Left ventricle myocardium inferior (tissue), 1 donor: Measurements from ENCODE around the gene TSPAN4. TPM values are rescaled to one million over a fixed set of nuclear protein-coding genes. Genes with fewer than 3 reads are reported as not detected.
A peak's percentile ranks its signal among the peaks of the same experiment; 100 is the strongest.

ENCODE experiments used
- DNase-seq: peaks from one replicate; pipeline ENCODE4 v3.0.0-alpha.2; 2020
- H3K27ac ChIP-seq: fragments of 200-600 bp; replicated peaks from 2 replicates; pipeline ENCODE4 v1.8.0; 2021
- H3K27me3 ChIP-seq: fragments of 200-600 bp; 2 replicates; pipeline ENCODE4 v1.8.0; 2021; ENCODE audit warnings: low read depth
- H3K36me3 ChIP-seq: fragments of 200-600 bp; 2 replicates; pipeline ENCODE4 v1.8.0; 2021
- H3K4me1 ChIP-seq: fragments of 200-600 bp; 2 replicates; pipeline ENCODE4 v1.8.0; 2021
- H3K4me3 ChIP-seq: fragments of 200-600 bp; 2 replicates; pipeline ENCODE4 v1.8.0; 2021; ENCODE audit warnings: mild to moderate bottlenecking, moderate library complexity
- H3K9me3 ChIP-seq: fragments of 200-600 bp; replicated peaks from 2 replicates; pipeline ENCODE4 v1.8.0; 2021
- CTCF ChIP-seq: fragments of 200-600 bp; IDR thresholded peaks from 2 replicates; pipeline ENCODE4 v1.8.0; 2021; ENCODE audit warnings: antibody characterized with exemption, mild to moderate bottlenecking, borderline replicate concordance
- intact Hi-C: fragments of 100-400 bp; cut with micrococcal nuclease; formaldehyde crosslinking; loops from one replicate; pipeline ENCODE4 v1.11.0; 2022
- total RNA-seq: library from RNA; stranded (reverse); fragmentation: NEBNext Ultra II Directional; extraction: Animal tissue kit (Norgen Biotek cat#: 25700); gene quantifications from one replicate; pipeline ENCODE4 v1.2.1, GENCODE V29; 2021
- donor health status: DM: no; HTN: yes; CAD: no; lungs with severe emphysema.

TSPAN4 gene
- total RNA-seq, 1 donor from 2014 or later = 33.0 TPM

GRCh38 chr11:837189-837989 is 5.3 kb upstream of the TSPAN4 start:
- no peaks in the 10 kb centered on the region for H3K9me3 ChIP-seq
- intact Hi-C loops = no loop called here
- DNase-seq = no peak
- H3K27me3 ChIP-seq = no peaks in the 10 kb centered on the region
- peaks cover 94% of the 10 kb centered on the region for H3K4me1 ChIP-seq
- H3K36me3 ChIP-seq = peaks cover 50% of the 10 kb centered on the region
- peak overlapping the region; percentile 45 for H3K27ac ChIP-seq
- no peak for TF ChIP-seq CTCF
- H3K4me3 ChIP-seq = no peak overlapping the region

- H3K36me3 ChIP-seq = peaks cover 50% of the 10 kb centered on the region
- H3K4me3 ChIP-seq = no peak overlapping the region
- no peaks in the 10 kb centered on the region for H3K9me3 ChIP-seq
- H3K27me3 ChIP-seq = no peaks in the 10 kb centered on the region
- no peak for DNase-seq
- intact Hi-C loops = no loop called here
- no peak for TF ChIP-seq CTCF
- H3K27ac ChIP-seq = peak overlapping the region; percentile 45
- H3K4me1 ChIP-seq = peaks cover 96% of the 10 kb centered on the region
These were observed 4.7 kb upstream of the TSPAN4 start for GRCh38 chr11:837990-838307.

- TF ChIP-seq CTCF = peak; percentile 32
- H3K9me3 ChIP-seq = no peaks in the 10 kb centered on the region
- intact Hi-C loops = no loop called here
- H3K4me1 ChIP-seq = peaks cover 97% of the 10 kb centered on the region
- peak overlapping the region; percentile 49 for H3K27ac ChIP-seq
- peak overlapping the region; percentile 1 for H3K4me3 ChIP-seq
- no peak for DNase-seq
- H3K27me3 ChIP-seq = no peaks in the 10 kb centered on the region
- H3K36me3 ChIP-seq = peaks cover 50% of the 10 kb centered on the region
These were observed 4.0 kb upstream of the TSPAN4 start for GRCh38 chr11:838441-839279.

GRCh38 chr11:839280-839623 is 3.4 kb upstream of the TSPAN4 start:
- Histone ChIP-seq H3K4me1 (peaks cover 97% of the 10 kb centered on the region), H3K4me3 (no peak overlapping the region), H3K36me3 (peaks cover 50% of the 10 kb centered on the region), H3K27me3 (no peaks in the 10 kb centered on the region), H3K9me3 (no peaks in the 10 kb centered on the region), H3K27ac (peak overlapping the region; percentile 49)
- no peak for TF ChIP-seq CTCF
- intact Hi-C loops = no loop called here
- no peak for DNase-seq

GRCh38 chr11:839875-840617 is 2.6 kb upstream of the TSPAN4 start:
- no peaks in the 10 kb centered on the region for H3K27me3 ChIP-seq
- peak overlapping the region; percentile 97 for H3K4me3 ChIP-seq

More at GRCh38 chr11:839875-840617, 2.6 kb upstream of the TSPAN4 start:
- no peak for DNase-seq
- H3K36me3 ChIP-seq = peaks cover 50% of the 10 kb centered on the region
- intact Hi-C loops = no loop called here
- H3K9me3 ChIP-seq = no peaks in the 10 kb centered on the region
- TF ChIP-seq CTCF = no peak
- peak overlapping the region; percentile 19 for H3K27ac ChIP-seq
- peaks cover 97% of the 10 kb centered on the region for H3K4me1 ChIP-seq
